GM19328 (cell line): Measurements from ENCODE around the gene NEDD4L.
"Not testable (repeated sequence)": the region's sequence is repeated elsewhere in the genome, so short reads cannot be mapped to it uniquely, and the experiment has no call there.

Experiments used
- ATAC-seq: cut with Tn5 transposase; IDR thresholded peaks from one replicate; pipeline ENCODE4 v1.9.1; 2021; ENCODE audit warnings: mild to moderate bottlenecking, moderate library complexity; ENCODE audit not compliant: unreplicated experiment

The NEDD4L gene

DNA sequence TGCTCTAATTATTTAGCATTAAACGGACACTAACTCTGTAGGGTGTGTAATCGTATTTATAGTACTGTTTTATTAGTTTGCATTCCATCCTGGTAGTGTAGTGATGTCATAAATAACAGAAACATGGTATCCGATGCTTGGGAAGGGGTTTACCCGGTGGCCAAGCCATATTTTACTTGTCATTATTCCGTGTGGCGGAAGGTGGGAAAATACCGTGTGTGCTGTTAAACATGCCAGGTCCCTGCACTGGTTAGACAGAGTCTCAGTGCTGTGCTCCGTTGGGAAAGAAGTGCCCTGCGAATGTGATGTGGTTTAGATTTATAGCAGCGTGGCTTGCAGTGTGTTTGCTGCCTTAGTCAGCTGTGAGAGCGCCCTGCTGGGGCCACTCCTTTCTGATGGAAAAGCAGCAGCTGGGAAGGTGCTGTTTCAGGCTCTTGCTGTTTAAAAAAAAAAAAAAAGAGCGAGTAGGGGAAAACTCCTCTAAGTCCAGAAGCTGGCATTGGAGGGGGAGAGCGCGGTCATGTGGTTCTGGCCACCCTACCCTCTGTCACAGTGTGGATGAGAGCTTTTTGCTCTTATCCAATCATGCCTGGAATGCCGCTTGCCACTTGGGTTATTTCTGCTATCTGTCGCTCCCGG is 211.0 kb downstream of the NEDD4L start:
- no peak for ATAC-seq

DNA sequence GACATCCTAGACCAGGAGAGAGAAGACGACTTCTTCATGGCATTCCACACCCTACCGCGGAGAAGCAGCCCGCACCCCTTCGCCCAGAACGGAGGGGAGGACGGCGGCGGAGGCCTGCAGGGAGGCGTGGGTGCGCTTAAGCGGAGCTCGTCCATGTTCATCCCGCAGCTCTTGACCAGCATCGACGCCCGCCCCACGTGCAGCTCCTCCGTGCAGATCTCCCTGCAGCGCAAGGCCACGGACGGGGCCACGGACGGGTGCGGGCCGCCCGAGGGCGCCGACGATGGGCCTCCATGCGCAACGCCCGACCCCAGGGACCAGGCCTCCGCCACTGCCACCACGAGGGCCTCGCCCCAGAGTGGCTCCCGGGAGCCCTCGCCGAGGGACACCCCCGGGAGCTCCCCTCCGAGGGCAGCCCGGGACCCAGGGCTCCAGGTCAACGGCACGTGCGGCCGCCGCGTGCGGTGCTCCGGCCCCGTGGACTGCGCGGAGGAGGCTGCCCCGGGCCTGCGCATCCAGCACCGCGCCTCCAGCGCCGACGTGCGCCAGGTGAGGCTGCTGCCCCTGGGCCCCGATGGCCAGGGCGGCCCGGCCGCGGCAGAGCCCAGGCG is 211.8 kb downstream of the NEDD4L start:
- ATAC-seq = no peak

- ATAC-seq = no peak
Observed at GRCh38 chr18:58256316-58257080, 212.5 kb downstream of the NEDD4L start.

- no peak for ATAC-seq
Observed at GRCh38 chr18:58257461-58257860, 213.4 kb downstream of the NEDD4L start.

DNA sequence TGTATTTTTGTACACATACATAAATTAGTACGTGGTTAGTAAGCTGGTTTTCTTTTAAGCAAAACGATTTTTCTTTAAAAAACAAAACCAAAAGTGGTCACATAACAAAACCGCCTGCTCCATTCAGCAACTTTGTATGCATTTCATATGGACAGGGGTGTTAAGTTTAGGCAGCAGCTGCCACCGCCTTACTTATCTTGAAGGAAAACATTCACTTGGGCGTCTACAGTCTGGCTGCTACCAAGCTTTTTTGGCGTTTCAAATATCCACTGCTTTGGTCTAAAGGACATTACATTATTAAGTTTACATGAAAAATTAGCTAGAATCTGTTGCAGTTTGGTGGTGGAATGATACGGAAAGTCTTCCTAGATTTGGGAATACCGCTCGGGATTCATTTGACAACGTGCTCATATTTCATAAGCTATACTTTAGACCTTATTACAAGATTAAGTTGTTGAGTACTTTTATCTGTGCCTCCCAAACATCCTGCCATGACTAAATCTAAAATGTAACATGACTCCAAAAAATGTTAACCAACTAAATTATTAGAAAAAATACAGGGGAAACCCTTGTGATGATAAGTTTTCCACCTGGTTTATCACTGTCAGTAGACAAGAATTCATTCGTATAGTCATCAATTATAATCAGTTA is 214.8 kb downstream of the NEDD4L start:
- ATAC-seq = no peak

- ATAC-seq = no peak
Observed at GRCh38 chr18:58263055-58263957, 219.3 kb downstream of the NEDD4L start.

DNA sequence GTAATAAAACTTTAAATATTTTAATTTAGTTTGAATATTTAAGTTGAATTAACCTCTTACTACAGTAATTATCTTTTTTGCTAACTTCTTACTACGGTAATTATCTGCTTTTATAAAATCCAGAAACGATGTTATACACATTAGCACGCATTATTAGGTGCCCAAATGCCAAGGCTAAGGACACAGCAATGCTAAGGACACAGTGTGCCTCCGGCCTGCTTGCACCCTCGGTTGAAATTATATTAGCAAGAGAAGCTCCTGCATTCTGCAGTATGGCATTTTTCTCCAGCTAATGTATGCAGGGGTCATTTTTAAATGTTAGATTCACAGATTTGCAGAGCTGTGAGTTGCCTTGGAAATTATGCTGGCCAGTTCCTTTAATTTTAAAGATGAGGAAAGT is 220.0 kb downstream of the NEDD4L start:
- no peak for ATAC-seq

DNA sequence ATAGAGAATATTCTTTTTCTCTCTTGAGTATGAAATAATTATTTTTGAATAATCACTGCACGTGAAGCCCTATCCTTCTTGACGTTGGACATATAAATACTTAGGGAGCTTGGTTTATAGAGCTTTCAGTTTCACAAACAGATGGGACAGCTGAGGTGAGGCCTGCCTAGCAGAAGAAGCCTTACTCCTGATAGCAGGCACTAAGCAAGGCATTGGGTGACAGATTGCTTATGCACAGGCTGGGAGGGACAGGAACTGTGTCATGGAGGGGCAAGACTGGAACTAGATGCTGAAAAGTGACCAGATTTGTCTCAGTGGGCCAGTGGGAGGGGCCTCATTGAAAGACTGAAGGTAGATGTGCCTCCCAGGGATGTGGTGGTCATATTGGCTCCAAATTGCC is 220.8 kb downstream of the NEDD4L start:
- ATAC-seq = no peak

GRCh38 chr18:58265489-58265888 is 221.5 kb downstream of the NEDD4L start:
- ATAC-seq = not testable (repeated sequence)

GRCh38 chr18:58266291-58266690 is 222.3 kb downstream of the NEDD4L start:
- no peak for ATAC-seq

DNA sequence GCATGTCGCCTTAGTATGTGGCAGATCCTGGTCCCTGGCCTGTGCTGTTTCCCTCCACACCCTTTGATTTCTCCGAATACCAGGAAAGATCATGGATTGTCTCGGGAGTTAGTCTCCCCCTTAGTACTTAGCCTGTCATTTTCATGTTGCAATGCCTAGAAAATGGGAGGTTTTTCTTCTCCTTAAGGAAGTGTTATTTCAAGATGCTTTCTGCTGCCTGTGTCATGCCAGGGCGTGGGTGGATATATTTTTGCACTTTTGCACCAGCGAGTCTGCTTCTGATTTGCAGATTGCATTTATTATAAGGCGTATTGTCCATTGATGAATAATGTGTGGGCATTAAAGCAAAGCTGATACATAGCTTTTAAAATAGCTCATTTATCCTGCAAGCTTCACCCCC is 223.5 kb downstream of the NEDD4L start:
- no peak for ATAC-seq

- no peak for ATAC-seq
Observed at GRCh38 chr18:58268849-58269248, 224.8 kb downstream of the NEDD4L start.

- ATAC-seq = no peak
Observed at GRCh38 chr18:58269931-58270330, 225.9 kb downstream of the NEDD4L start.

GRCh38 chr18:58270396-58270795 is 226.4 kb downstream of the NEDD4L start:
- no peak for ATAC-seq

- ATAC-seq = no peak
Observed at GRCh38 chr18:58271770-58272169, 227.7 kb downstream of the NEDD4L start.

GRCh38 chr18:58272209-58272608 is 228.2 kb downstream of the NEDD4L start:
- no peak for ATAC-seq

DNA sequence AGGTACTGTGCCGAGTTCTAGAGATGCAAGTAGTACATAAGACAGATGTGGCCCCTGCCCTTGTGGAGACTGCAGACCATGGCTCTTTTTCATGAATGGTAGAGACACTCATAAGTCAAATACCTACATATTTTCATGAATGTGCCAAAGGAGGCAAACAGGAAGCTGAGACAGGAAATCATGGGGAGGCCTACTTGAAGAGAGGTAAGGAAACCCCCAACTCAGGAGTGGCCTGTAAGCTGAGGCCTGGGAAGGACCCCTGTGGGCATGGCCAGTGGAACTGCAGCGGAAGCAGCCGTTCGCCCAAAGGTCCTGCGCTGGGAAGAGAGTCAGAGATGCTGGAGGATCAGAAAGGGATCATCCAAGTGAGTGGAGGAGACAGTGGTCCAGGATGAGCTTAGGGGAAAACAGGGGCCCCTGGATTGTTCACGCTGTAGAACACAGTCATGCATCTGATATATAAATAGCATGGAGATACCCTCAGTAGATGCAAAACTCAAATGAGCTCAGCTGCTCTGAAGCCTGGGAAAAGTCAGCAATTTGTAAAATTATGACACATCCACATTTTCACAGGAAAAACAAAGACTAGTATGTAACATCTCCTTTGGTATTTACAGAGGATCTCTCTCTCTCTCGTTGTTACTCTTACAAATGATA is 228.9 kb downstream of the NEDD4L start:
- ATAC-seq = no peak

GRCh38 chr18:58275176-58275575 is 231.2 kb downstream of the NEDD4L start:
- ATAC-seq = no peak

- ATAC-seq = no peak
Observed at GRCh38 chr18:58276789-58277739, 233.0 kb downstream of the NEDD4L start.
